AG04450 (cell line): Measurements from ENCODE around the gene MRGPRF. TPM values are rescaled to one million over a fixed set of nuclear protein-coding genes. Genes with fewer than 3 reads are reported as not detected.

Source experiments
- CTCF ChIA-PET: fragments of 300-600, 350-600 bp; formaldehyde crosslinking; extraction: SDS; loops from one replicate; lab custom pipeline; 2022; ENCODE audit warnings: antibody characterized with exemption, inconsistent platforms; lab: Charles Lee
- POLR2A ChIA-PET: fragments of 350-600 bp; formaldehyde crosslinking; extraction: SDS; loops from one replicate; lab custom pipeline; 2021; ENCODE audit warnings: antibody characterized with exemption, inconsistent platforms; lab: Yijun Ruan, JAX
- DNase-seq: peaks from one replicate; pipeline ENCODE4 v3.0.0-alpha.2; 2011; ENCODE audit warnings: low read depth, low spot score
- H3K27ac ChIP-seq: one replicate; pipeline ENCODE4 v1.5.1; 2012; ENCODE audit warnings: low read depth, low read length, control low read depth
- H3K27me3 ChIP-seq: one replicate; pipeline ENCODE4 v1.6.0; 2012; ENCODE audit warnings: low read length; ENCODE audit not compliant: control insufficient read depth, insufficient read depth
- H3K4me3 ChIP-seq: 2 replicates; pipeline ENCODE4 v1.5.1; 2011; ENCODE audit warnings: mild to moderate bottlenecking, low read depth, low read length, control low read depth
- H3K9me3 ChIP-seq: 2 replicates; pipeline ENCODE4 v1.5.1; 2012; ENCODE audit warnings: low read length; ENCODE audit not compliant: control insufficient read depth, insufficient read depth
- CTCF ChIP-seq: IDR thresholded peaks from 2 replicates; pipeline ENCODE4 v1.5.1; 2011; ENCODE audit warnings: low read depth, low read length, control low read depth, inconsistent platforms
- polyA plus RNA-seq: library from polyadenylated mRNA; depleted of rRNA; stranded (reverse); fragments of >200 nt; gene quantifications from 2 replicates; pipeline ENCODE4 v1.2.3, GENCODE V29; 2011

MRGPRF gene
- polyA plus RNA-seq, 1 experiment: 28.6 TPM

- CTCF ChIA-PET: interaction anchor here (0.7 kb wide), 1 partner anchor 65 kb away, joined by 3 read pairs; no protein-coding TSS in a partner anchor
- POLR2A ChIA-PET: interaction anchor here (0.5 to 1.1 kb wide), 4 partner anchors 9 to 35 kb away, joined by 3 to 6 read pairs (median 4); no protein-coding TSS in a partner anchor
- H3K27me3 ChIP-seq: no peaks in the 10 kb centered on the region
- no peak overlapping the region for H3K27ac ChIP-seq
- TF ChIP-seq CTCF: no peak
- no peak overlapping the region for H3K4me3 ChIP-seq
- no peaks in the 10 kb centered on the region; the same call in none of the 2 replicates for H3K9me3 ChIP-seq
- DNase-seq: no peak
Measured at GRCh38 chr11:69022260-69022659, 9.2 kb upstream of the MRGPRF start.

GRCh38 chr11:69018924-69019323 lies 5.9 kb upstream of the MRGPRF start:
- Histone ChIP-seq H3K27me3 (no peaks in the 10 kb centered on the region), H3K4me3 (no peak overlapping the region), H3K9me3 (no peaks in the 10 kb centered on the region; the same call in none of the 2 replicates), H3K27ac (no peak overlapping the region)
- DNase-seq: no peak
- CTCF ChIA-PET: no interaction called here
- POLR2A ChIA-PET: interaction anchor here (1.6 kb wide), 1 partner anchor 25 kb away, joined by 3 read pairs; no protein-coding TSS in a partner anchor
- TF ChIP-seq CTCF: no peak

GRCh38 chr11:69017951-69018350 lies 4.9 kb upstream of the MRGPRF start:
- ChIA-PET CTCF (no interaction called here), POLR2A (no interaction called here)
- Histone ChIP-seq H3K4me3 (no peak overlapping the region), H3K27me3 (no peaks in the 10 kb centered on the region), H3K27ac (no peak overlapping the region), H3K9me3 (no peaks in the 10 kb centered on the region; the same call in none of the 2 replicates)
- DNase-seq: no peak
- TF ChIP-seq CTCF: no peak

- no peak for DNase-seq
- POLR2A ChIA-PET: interaction anchor here (1.0 to 1.1 kb wide), 2 partner anchors 13 to 18 kb away, joined by 3 read pairs; no protein-coding TSS in a partner anchor
- peak overlapping the region; percentile 95 for H3K27ac ChIP-seq
Measured at GRCh38 chr11:69014898-69015549, 2.0 kb upstream of the MRGPRF start.

More at GRCh38 chr11:69014898-69015549, 2.0 kb upstream of the MRGPRF start:
- CTCF ChIA-PET: interaction anchor here (2.7 kb wide), 1 partner anchor 29 kb away, joined by 10 read pairs; no protein-coding TSS in a partner anchor
- Histone ChIP-seq H3K9me3 (no peaks in the 10 kb centered on the region; the same call in none of the 2 replicates), H3K27me3 (no peaks in the 10 kb centered on the region), H3K4me3 (peak overlapping the region; percentile 76; the same call in 1 of the 2 replicates)
- no peak for TF ChIP-seq CTCF
